ENCODE results near the gene UBFD1.

- TF ChIP-seq CTCF (IDR thresholded peaks at IDR 0.05) (no peak), ZFX (IDR thresholded peaks at IDR 0.05; ENCODE audit: borderline replicate concordance) (no peak)
Observed at GRCh38 chr16:23563186-23563585, 5.7 kb downstream of the UBFD1 start.

All from 22Rv1 (cell line).